Thyroid gland (tissue), 4 donors: ENCODE measurements around the gene QKI. TPM values are rescaled to one million over a fixed set of nuclear protein-coding genes. Genes with fewer than 3 reads are reported as not detected.
A peak's percentile ranks its signal among the peaks of the same experiment; 100 is the strongest.
"Not testable (repeated sequence)": the region's sequence is repeated elsewhere in the genome, so short reads cannot be mapped to it uniquely, and the experiment has no call there.

Source experiments
- DNase-seq, 2 donors: peaks; one replicate each; pipeline ENCODE4 v3.0.0-alpha.2; 2019
- H3K27ac ChIP-seq, 3 donors: fragments of 200-600 bp; sonication (generic); 1 replicate in 2 of 3; 2 replicates in 1 of 3; pipeline ENCODE4 v1.5.1; 2016 to 2019; ENCODE audit warnings: mild to moderate bottlenecking in 1 of 3, moderate library complexity in 1 of 3
- H3K27me3 ChIP-seq: fragments of 200-600 bp; sonication (generic); one replicate; pipeline ENCODE4 v1.5.1; 2019
- H3K36me3 ChIP-seq, 2 donors: fragments of 200-600 bp; sonication (generic); one replicate each; pipeline ENCODE4 v1.5.1; 2016 to 2019
- H3K4me1 ChIP-seq, 2 donors: fragments of 200-600 bp; sonication (generic); one replicate each; pipeline ENCODE4 v1.5.1; 2017 to 2019
- H3K4me3 ChIP-seq, 3 donors: fragments of 200-600 bp; sonication (generic); replicated peaks in 1 of 3; 1 replicate in 2 of 3; 2 replicates in 1 of 3; pipeline ENCODE4 v1.5.1; 2016; ENCODE audit warnings: mild to moderate bottlenecking in 1 of 3
- H3K9me3 ChIP-seq: fragments of 200-600 bp; sonication (generic); one replicate; pipeline ENCODE4 v1.5.1; 2017
- POLR2A ChIP-seq, 2 donors: fragments of 450-650 bp; IDR thresholded peaks; one replicate each; pipeline ENCODE4 v1.6.1; 2017; ENCODE audit warnings: antibody characterized with exemption in 2 of 2, mild to moderate bottlenecking in 2 of 2, moderate library complexity in 1 of 2
- WGBS, 2 donors: methylation state at CpG; one replicate each; pipeline ENCODE4 v1.1.5; 2017; 5-methylcytosine and 5-hydroxymethylcytosine counted together
- intact Hi-C: fragments of 100-400 bp; cut with DNase I; formaldehyde crosslinking; loops from one replicate; pipeline ENCODE4 v1.15.1; 2023
- total RNA-seq, 4 donors: library from RNA; depleted of rRNA; stranded (reverse); fragments of >200 nt; gene quantifications; one replicate each; pipeline ENCODE4 v1.2.3, GENCODE V29; 2016
- TF ChIP-seq, protein P1 (sequence below), 6 experiments: fragments of 200-600 bp in 3 of 6; fragments of 450-650 bp in 3 of 6; sonication (generic) in 3 of 6; IDR thresholded peaks; one replicate each; pipeline ENCODE4 v1.5.1; 2016 to 2019; ENCODE audit warnings: antibody characterized with exemption in 6 of 6, mild to moderate bottlenecking in 2 of 6, inconsistent platforms in 1 of 6, moderate library complexity in 1 of 6

Gene QKI
- total RNA-seq, 4 donors from 2014 or later, result 90.3 to 134 (median 101) TPM

DNA sequence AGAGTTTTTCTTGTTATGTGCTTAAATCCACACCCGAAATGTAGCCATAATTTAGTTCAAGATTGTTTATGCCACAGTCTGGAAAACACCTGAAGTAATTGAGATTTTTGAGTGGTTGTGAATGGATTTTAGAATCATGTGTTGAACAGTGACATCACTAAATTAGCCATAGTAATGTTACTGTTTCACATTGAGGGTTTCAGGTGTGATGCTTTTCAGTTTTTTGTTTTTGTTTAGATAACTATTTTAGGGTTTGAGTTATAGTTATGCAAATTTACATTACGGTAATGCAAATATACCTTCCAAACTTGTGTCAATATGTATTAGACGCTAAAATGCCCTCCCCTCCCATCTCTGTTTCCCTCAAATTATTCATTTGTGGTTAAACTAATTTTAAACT is 22.9 kb downstream of the QKI start:
- H3K9me3 ChIP-seq, result no peaks in the 10 kb centered on the region
- intact Hi-C loops, result no loop called here
- no peaks in the 10 kb centered on the region for H3K27me3 ChIP-seq
- H3K4me1 ChIP-seq, result peaks cover 3 to 7% of the 10 kb centered on the region in 2 donors
- no peak overlapping the region for H3K4me3 ChIP-seq
- H3K36me3 ChIP-seq, result no peaks in the 10 kb centered on the region
- H3K27ac ChIP-seq, result no peak overlapping the region
- no peak for TF ChIP-seq POLR2A (IDR thresholded peaks at IDR 0.05)
- TF ChIP-seq, protein P1, sequence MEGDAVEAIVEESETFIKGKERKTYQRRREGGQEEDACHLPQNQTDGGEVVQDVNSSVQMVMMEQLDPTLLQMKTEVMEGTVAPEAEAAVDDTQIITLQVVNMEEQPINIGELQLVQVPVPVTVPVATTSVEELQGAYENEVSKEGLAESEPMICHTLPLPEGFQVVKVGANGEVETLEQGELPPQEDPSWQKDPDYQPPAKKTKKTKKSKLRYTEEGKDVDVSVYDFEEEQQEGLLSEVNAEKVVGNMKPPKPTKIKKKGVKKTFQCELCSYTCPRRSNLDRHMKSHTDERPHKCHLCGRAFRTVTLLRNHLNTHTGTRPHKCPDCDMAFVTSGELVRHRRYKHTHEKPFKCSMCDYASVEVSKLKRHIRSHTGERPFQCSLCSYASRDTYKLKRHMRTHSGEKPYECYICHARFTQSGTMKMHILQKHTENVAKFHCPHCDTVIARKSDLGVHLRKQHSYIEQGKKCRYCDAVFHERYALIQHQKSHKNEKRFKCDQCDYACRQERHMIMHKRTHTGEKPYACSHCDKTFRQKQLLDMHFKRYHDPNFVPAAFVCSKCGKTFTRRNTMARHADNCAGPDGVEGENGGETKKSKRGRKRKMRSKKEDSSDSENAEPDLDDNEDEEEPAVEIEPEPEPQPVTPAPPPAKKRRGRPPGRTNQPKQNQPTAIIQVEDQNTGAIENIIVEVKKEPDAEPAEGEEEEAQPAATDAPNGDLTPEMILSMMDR (IDR thresholded peaks at IDR 0.05), result no peak
- WGBS, 2 donors, result 66 to 82% methylated on average over 3 of the region's 3 CpGs
- no peak for DNase-seq

DNA sequence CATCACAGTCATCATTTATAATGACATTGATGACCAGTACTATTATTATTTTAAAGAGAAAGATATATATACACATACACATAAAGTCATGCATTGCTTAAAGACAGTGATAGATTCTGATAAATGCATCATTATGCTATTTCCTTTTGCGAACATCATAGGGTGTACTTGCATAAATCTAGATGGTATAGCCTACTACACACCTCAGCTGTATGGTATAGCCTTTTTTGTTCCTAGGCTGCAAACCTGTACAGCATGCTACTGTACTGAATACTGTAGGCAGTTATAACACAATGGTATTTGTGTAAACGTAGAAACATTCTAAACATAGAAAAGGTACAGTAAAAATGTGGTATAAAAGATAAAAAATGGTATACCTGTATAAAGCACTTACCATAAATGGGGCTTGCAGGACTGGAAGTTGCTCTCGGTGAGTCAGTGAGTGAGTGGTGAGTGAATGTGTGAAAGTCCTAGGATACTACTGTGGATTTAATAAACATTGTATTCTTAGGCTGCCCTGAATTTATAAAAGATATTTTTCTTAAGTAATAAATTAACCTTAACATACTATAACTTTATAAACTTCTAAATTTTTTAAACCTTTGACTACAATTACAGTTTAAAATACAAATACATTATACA is 23.9 kb downstream of the QKI start:
- Histone ChIP-seq H3K4me1 (peaks cover 3 to 7% of the 10 kb centered on the region in 2 donors), H3K36me3 (no peaks in the 10 kb centered on the region), H3K4me3 (no peak overlapping the region), H3K27me3 (no peaks in the 10 kb centered on the region), H3K27ac (no peak overlapping the region), H3K9me3 (no peaks in the 10 kb centered on the region)
- DNase-seq, result no peak
- intact Hi-C loops, result no loop called here
- TF ChIP-seq POLR2A (IDR thresholded peaks at IDR 0.05), result no peak
- TF ChIP-seq, protein P1 (IDR thresholded peaks at IDR 0.05), result no peak
- 81% methylated on average over 3 of the region's 3 CpGs for WGBS, 2 donors

DNA sequence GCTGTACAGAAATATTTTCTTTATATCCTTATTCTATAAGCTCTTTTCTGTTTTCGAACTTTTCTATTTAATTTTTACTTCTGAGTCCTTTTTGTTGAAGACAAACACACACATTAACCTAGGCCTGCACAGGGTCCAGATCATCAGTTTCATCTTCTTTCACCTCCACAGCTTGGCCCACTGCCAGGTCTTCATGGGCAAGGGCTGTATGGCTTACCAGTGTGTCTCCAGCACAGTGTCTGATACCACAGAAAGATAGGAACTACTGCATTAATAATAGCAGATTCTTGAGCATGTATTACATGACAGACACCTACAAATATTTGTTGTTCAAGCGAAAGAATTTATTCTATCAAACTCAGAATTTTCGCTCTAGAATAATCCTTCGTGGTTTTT is 24.4 kb downstream of the QKI start:
- Histone ChIP-seq H3K9me3 (no peaks in the 10 kb centered on the region), H3K36me3 (no peaks in the 10 kb centered on the region), H3K27ac (no peak overlapping the region), H3K4me3 (no peak overlapping the region), H3K4me1 (peaks cover 3 to 7% of the 10 kb centered on the region in 2 donors), H3K27me3 (no peaks in the 10 kb centered on the region)
- 95 to 96% methylated on average over 4 of the region's 4 CpGs for WGBS, 2 donors
- peak; percentile 35 to 42 for DNase-seq
- TF ChIP-seq, protein P1 (IDR thresholded peaks at IDR 0.05), result no peak
- TF ChIP-seq POLR2A (IDR thresholded peaks at IDR 0.05), result no peak
- intact Hi-C loops, result no loop called here

DNA sequence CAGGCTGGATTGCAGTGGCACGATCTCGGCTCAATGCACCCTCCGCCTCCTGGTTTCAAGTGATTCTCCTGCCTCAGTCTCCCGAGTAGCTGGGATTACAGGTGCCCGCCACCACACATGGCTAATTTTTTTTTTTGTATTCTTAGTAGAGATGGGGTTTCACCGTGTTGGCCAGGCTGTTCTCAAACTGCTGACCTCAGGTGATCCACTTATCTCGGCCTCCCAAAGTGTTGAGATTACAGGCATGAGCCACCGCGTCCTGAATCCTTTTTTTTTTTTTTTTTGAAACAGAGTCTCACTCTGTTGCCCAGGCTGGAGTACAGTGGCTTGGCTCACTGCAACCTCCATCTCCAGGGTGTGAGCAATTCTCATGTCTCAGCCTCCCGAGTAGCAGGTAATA is 24.9 kb downstream of the QKI start:
- H3K27ac ChIP-seq, H3K4me1 ChIP-seq, H3K36me3 ChIP-seq, intact Hi-C loops, H3K9me3 ChIP-seq, H3K27me3 ChIP-seq, DNase-seq, H3K4me3 ChIP-seq: not testable (repeated sequence)
- 95 to 96% methylated on average over 10 of the region's 10 CpGs for WGBS, 2 donors

DNA sequence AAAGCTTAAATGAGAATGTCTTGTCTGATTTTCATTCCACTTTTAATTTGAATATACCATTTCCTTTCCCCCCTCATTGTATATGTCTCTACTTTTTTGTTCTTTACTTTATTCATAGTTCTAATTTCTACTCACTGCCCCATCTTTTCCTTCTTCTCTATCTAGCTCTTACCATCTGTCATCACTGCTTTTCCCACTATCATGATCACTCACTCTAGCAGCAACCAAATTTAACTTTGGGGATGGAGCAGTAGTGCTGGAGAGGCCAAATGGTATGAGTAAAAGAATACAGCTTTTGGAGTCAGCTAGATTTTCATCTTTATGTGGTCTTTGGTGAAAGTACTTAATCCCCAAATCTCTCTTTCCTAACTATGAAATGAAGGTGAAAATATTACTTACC is 25.5 kb downstream of the QKI start:
- TF ChIP-seq POLR2A (IDR thresholded peaks at IDR 0.05), result no peak
- TF ChIP-seq, protein P1 (IDR thresholded peaks at IDR 0.05), result no peak
- Histone ChIP-seq H3K27me3 (no peaks in the 10 kb centered on the region), H3K27ac (no peak overlapping the region), H3K9me3 (no peaks in the 10 kb centered on the region), H3K36me3 (no peaks in the 10 kb centered on the region), H3K4me3 (no peak overlapping the region), H3K4me1 (peaks cover 3 to 7% of the 10 kb centered on the region in 2 donors)
- intact Hi-C loops, result no loop called here
- no peak for DNase-seq
